Retinal pigment epithelial cell (primary cell): ENCODE data around the gene TM9SF1.
A peak's percentile ranks its signal among the peaks of the same experiment; 100 is the strongest.
"Not testable (repeated sequence)": the region's sequence is repeated elsewhere in the genome, so short reads cannot be mapped to it uniquely, and the experiment has no call there.

Experiments
- DNase-seq: peaks from one replicate; pipeline ENCODE4 v3.0.0-alpha.2; 2010; ENCODE audit warnings: low read depth
- H3K4me3 ChIP-seq: 2 replicates; pipeline ENCODE4 v1.5.1; 2011; ENCODE audit warnings: mild to moderate bottlenecking, low read length, control low read depth, moderate library complexity
- CTCF ChIP-seq: conservative IDR thresholded peaks from 2 replicates; pipeline ENCODE4 v1.5.1; 2011; ENCODE audit warnings: low read depth, low read length, control low read depth, inconsistent platforms

The TM9SF1 gene

GRCh38 chr14:24219080-24219479, 23.8 kb upstream of the TM9SF1 start:
- H3K4me3 ChIP-seq = no peak overlapping the region
- DNase-seq = no peak
- no peak for TF ChIP-seq CTCF

GRCh38 chr14:24216876-24217275, 21.6 kb upstream of the TM9SF1 start:
- DNase-seq = not testable (repeated sequence)

GRCh38 chr14:24216345-24216699, 21.1 kb upstream of the TM9SF1 start:
- peak overlapping the region; percentile 89 for H3K4me3 ChIP-seq
- no peak for DNase-seq
- TF ChIP-seq CTCF = no peak

More at GRCh38 chr14:24216876-24217275, 21.6 kb upstream of the TM9SF1 start:
- not testable (repeated sequence) for H3K4me3 ChIP-seq

GRCh38 chr14:24215495-24216344, 20.5 kb upstream of the TM9SF1 start, which contains the start of gene MDP1:
TSS of gene MDP1 (minus strand) at chr14:24216066. CDS start at chr14:24215955, 111 bp downstream.
- H3K4me3 ChIP-seq = peak within 1 kb of the TSS; percentile 89
- peak; percentile 62 for TF ChIP-seq CTCF
- DNase-seq = peak; percentile 63

GRCh38 chr14:24213866-24214662, 18.8 kb upstream of the TM9SF1 start:
- DNase-seq = no peak
- H3K4me3 ChIP-seq = peak overlapping the region; percentile 83
- no peak for TF ChIP-seq CTCF

GRCh38 chr14:24212924-24213865, 18.0 kb upstream of the TM9SF1 start, which contains the start of gene CHMP4A:
TSS of gene CHMP4A (minus strand) at chr14:24213488. CDS start at chr14:24213439, 49 bp downstream.
- peak within 1 kb of the TSS; percentile 83 for H3K4me3 ChIP-seq
- TF ChIP-seq CTCF = peak; percentile 28
- DNase-seq = peak; percentile 94
